Sigmoid colon (tissue), 7 donors: ENCODE results near the gene SLC15A4. TPM values are rescaled to one million over a fixed set of nuclear protein-coding genes. Genes with fewer than 3 reads are reported as not detected.

ENCODE experiments used
- DNase-seq: peaks from one replicate; pipeline ENCODE4 v3.0.0-alpha.2; 2019
- H3K27ac ChIP-seq, 4 donors: fragments of 200-600 bp; sonication (generic); one replicate each; pipeline ENCODE4 v1.5.1; 2016 to 2019; ENCODE audit warnings: mild to moderate bottlenecking in 1 of 4
- H3K27me3 ChIP-seq, 3 donors: fragments of 200-600 bp; sonication (generic); one replicate each; pipeline ENCODE4 v1.5.1; 2019; ENCODE audit warnings: mild to moderate bottlenecking in 1 of 3
- H3K36me3 ChIP-seq, 4 donors: fragments of 200-600 bp; sonication (generic); one replicate each; pipeline ENCODE4 v1.5.1; 2016 to 2019
- H3K4me1 ChIP-seq, 4 donors: fragments of 200-600 bp; sonication (generic); one replicate each; pipeline ENCODE4 v1.5.1; 2017 to 2019
- H3K4me3 ChIP-seq, 4 donors: fragments of 200-600 bp; sonication (generic); one replicate each; pipeline ENCODE4 v1.5.1; 2017 to 2019; ENCODE audit warnings: mild to moderate bottlenecking in 2 of 4, moderate library complexity in 1 of 4
- H3K9me3 ChIP-seq, 4 donors: fragments of 200-600 bp in 3 of 4; sonication (generic) in 3 of 4; one replicate each; pipeline versions ENCODE4 v1.5.1 to v1.6.1; 2013 to 2019
- EP300 ChIP-seq, 4 donors: sonication (generic); formaldehyde crosslinking; IDR thresholded peaks; one replicate each; pipeline ENCODE4 v1.6.1; 2017; ENCODE audit warnings: antibody characterized with exemption in 4 of 4
- POLR2A ChIP-seq, 2 donors: fragments of 450-650 bp; IDR thresholded peaks; one replicate each; pipeline ENCODE4 v1.6.1; 2016; ENCODE audit warnings: antibody characterized with exemption in 2 of 2, mild to moderate bottlenecking in 2 of 2, moderate library complexity in 2 of 2
- POLR2AphosphoS5 ChIP-seq, 4 donors: sonication (generic); formaldehyde crosslinking; IDR thresholded peaks; one replicate each; pipeline ENCODE4 v1.6.1; 2017; ENCODE audit warnings: antibody characterized with exemption in 4 of 4
- WGBS, 2 donors: extraction: QIAGEN DNeasy Blood & Tissue Kit; methylation state at CpG; one replicate each; pipeline ENCODE4 v1.1.7; 2013; 5-methylcytosine and 5-hydroxymethylcytosine counted together
- intact Hi-C: fragments of 100-400 bp; cut with DNase I; formaldehyde crosslinking; loops from one replicate; pipeline ENCODE4 v1.15.1; 2023
- polyA plus RNA-seq, 3 donors: library from polyadenylated mRNA; stranded (reverse); fragments of 200-250 nt; gene quantifications; one replicate each; pipeline ENCODE4 v1.2.3, GENCODE V29; 2013
- total RNA-seq, 4 donors: library from RNA; depleted of rRNA; stranded (reverse); fragments of >200 nt; gene quantifications; one replicate each; pipeline ENCODE4 v1.1.0, GENCODE V29; 2016
- TF ChIP-seq, protein P1 (sequence below), 4 experiments: fragments of 450-650 bp in 3 of 4; fragments of 200-600 bp in 1 of 4; IDR thresholded peaks; one replicate each; pipeline ENCODE4 v1.5.1; 2016 to 2019; ENCODE audit warnings: antibody characterized with exemption in 4 of 4, mild to moderate bottlenecking in 3 of 4, moderate library complexity in 2 of 4
- donor health status: healthy with polysubstance abuse.
- donor health status: Bipolar disorder and iron deficiency.
- donor health status: healthy.

SLC15A4 gene
- total and polyA plus RNA-seq, 7 donors, result 3.6 to 42.0 (median 19.4) TPM

DNA sequence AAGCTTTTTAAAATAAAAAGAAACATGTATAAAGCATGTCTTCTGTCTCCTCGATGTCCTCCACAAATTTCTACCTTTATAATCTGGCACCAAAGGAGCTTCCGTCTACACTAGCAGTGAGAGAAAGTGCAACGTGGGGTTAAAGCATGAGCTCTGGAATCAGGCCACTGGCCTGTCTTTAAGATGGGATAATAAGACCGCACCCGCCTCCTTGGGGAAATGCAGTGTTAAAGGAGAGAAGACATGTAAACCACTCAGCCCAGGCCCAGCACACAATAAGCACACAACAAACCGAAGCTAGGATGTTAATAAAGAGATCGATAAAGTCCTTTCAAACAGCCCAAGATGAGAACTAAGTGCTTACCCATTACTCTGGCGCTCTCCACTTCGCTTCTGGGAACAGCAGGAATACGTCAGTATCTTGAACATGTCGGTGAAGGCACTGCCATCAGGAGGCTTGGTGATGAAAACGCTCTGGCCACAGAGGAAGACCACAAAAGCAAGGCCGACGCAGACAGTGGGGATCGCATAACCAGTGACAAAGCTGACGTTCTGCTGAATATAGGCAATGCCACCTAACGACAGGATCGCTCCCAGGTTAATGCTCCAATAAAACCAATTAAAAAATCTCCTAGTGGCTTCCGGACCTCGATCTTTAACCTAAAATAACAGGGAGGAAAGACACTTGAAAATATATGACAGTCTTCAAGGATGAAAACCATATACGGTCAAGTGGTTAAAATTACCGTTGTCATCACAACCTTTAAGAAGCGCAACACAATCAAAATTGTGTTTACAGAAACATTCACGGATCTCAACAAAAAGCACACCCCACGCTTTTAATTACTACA, 9.1 kb downstream of the SLC15A4 start:
- TF ChIP-seq, protein P1, sequence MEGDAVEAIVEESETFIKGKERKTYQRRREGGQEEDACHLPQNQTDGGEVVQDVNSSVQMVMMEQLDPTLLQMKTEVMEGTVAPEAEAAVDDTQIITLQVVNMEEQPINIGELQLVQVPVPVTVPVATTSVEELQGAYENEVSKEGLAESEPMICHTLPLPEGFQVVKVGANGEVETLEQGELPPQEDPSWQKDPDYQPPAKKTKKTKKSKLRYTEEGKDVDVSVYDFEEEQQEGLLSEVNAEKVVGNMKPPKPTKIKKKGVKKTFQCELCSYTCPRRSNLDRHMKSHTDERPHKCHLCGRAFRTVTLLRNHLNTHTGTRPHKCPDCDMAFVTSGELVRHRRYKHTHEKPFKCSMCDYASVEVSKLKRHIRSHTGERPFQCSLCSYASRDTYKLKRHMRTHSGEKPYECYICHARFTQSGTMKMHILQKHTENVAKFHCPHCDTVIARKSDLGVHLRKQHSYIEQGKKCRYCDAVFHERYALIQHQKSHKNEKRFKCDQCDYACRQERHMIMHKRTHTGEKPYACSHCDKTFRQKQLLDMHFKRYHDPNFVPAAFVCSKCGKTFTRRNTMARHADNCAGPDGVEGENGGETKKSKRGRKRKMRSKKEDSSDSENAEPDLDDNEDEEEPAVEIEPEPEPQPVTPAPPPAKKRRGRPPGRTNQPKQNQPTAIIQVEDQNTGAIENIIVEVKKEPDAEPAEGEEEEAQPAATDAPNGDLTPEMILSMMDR (IDR thresholded peaks at IDR 0.05), result no peak
- TF ChIP-seq POLR2A (IDR thresholded peaks at IDR 0.05), result no peak
- no peak for TF ChIP-seq EP300 (IDR thresholded peaks at IDR 0.05)
- no peak for TF ChIP-seq POLR2AphosphoS5 (IDR thresholded peaks at IDR 0.05)
- 96% methylated on average over 25 of the region's 25 CpGs for WGBS, 2 donors
- H3K27ac ChIP-seq, result peak overlapping the region in 2 of 4 donors; percentile 20 to 79
- no peak overlapping the region for H3K4me3 ChIP-seq
- no peaks in the 10 kb centered on the region for H3K9me3 ChIP-seq
- H3K4me1 ChIP-seq, result peaks cover 0 to 84% (median 41%) of the 10 kb centered on the region in 4 donors
- intact Hi-C loops, result no loop called here
- DNase-seq, result peak; percentile 62
- H3K27me3 ChIP-seq, result no peaks in the 10 kb centered on the region
- no peaks in the 10 kb centered on the region for H3K36me3 ChIP-seq

DNA sequence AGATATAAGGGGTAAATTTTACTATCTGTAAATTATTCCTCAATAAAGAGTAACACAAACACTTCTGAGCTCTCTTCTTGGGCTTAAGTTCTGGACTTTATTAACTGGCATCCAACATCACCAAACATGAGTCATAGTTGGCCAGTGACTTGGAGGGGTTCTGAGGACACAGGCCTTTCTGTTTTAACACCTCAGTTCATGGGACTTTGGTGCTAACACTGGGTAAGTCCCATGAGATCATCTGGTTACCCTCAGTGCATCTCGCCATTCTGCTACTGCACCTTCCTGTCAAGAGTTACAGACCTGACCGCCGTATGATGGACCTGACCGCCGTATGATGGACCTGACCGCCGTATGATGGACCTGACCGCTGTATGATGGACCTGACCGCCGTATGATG, 9.9 kb downstream of the SLC15A4 start:
- intact Hi-C loops, result no loop called here
- H3K36me3 ChIP-seq, result peaks cover 0 to 4% (median 1%) of the 10 kb centered on the region in 4 donors
- H3K9me3 ChIP-seq, result no peaks in the 10 kb centered on the region
- WGBS, 2 donors, result 77 to 79% methylated on average over 10 of the region's 10 CpGs
- no peak overlapping the region for H3K4me3 ChIP-seq
- peaks cover 0 to 82% (median 38%) of the 10 kb centered on the region in 4 donors for H3K4me1 ChIP-seq
- TF ChIP-seq EP300 (IDR thresholded peaks at IDR 0.05) (no peak), POLR2AphosphoS5 (IDR thresholded peaks at IDR 0.05) (no peak), POLR2A (IDR thresholded peaks at IDR 0.05) (no peak)
- TF ChIP-seq, protein P1 (IDR thresholded peaks at IDR 0.05), result no peak
- peak; percentile 41 for DNase-seq
- H3K27ac ChIP-seq, result peak overlapping the region in 2 of 4 donors; percentile 20 to 79
- no peaks in the 10 kb centered on the region for H3K27me3 ChIP-seq

DNA sequence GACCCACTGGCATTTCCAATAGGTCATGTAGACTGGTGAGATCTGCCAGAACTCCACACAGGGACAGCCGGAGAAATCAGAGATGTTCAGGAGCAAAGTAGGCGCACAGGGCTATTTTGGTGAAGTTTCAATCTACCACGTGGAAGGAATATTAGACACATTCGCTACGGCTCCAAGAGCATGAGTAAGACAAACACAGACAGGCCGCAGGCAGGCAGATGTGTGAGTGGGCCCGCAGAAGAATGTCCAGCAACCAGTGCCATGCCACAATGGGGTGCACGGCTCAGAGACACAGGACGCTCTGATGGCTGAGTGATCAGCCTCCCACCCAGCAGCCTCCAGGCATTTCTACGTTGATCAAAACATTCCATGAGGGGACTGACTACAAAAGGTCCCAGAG, 10.4 kb downstream of the SLC15A4 start:
- H3K36me3 ChIP-seq, result peaks cover 0 to 9% (median 6%) of the 10 kb centered on the region in 4 donors
- peaks cover 0 to 77% (median 33%) of the 10 kb centered on the region in 4 donors for H3K4me1 ChIP-seq
- TF ChIP-seq EP300 (IDR thresholded peaks at IDR 0.05) (no peak), POLR2AphosphoS5 (IDR thresholded peaks at IDR 0.05) (no peak), POLR2A (IDR thresholded peaks at IDR 0.05) (no peak)
- TF ChIP-seq, protein P1 (IDR thresholded peaks at IDR 0.05), result no peak
- H3K4me3 ChIP-seq, result no peak overlapping the region
- no peaks in the 10 kb centered on the region for H3K27me3 ChIP-seq
- WGBS, 2 donors, result 95 to 96% methylated on average over 10 of the region's 10 CpGs
- no peaks in the 10 kb centered on the region for H3K9me3 ChIP-seq
- intact Hi-C loops, result no loop called here
- peak; percentile 29 for DNase-seq
- H3K27ac ChIP-seq, result peak overlapping the region in 1 of 4 donors; percentile 79

DNA sequence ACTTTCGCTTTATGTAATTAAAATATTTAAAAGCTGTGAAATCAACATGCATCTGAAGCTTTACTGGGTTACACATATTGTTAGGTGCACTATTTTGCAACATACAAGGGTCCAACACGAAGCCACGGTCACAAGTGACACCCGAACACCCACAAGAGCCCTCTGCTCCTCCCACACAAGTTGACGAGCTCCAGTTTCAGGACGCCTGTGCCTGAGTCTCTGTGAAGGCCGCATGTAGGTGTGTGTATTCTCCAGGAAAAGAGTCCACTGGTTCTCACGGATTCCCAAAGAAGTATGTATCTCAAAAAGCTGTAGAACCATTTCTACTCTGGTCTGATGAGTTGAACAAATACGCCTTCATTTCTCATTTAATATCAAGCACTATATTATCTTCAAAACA, 12.0 kb downstream of the SLC15A4 start:
- intact Hi-C loops, result no loop called here
- H3K4me3 ChIP-seq, result no peak overlapping the region
- peaks cover 0 to 62% (median 20%) of the 10 kb centered on the region in 4 donors for H3K4me1 ChIP-seq
- DNase-seq, result peak; percentile 20
- no peaks in the 10 kb centered on the region for H3K27me3 ChIP-seq
- H3K36me3 ChIP-seq, result peaks cover 11 to 24% (median 17%) of the 10 kb centered on the region in 4 donors
- H3K27ac ChIP-seq, result peak overlapping the region in 2 of 4 donors; percentile 53 to 79
- H3K9me3 ChIP-seq, result no peaks in the 10 kb centered on the region
- TF ChIP-seq POLR2AphosphoS5 (IDR thresholded peaks at IDR 0.05) (no peak), POLR2A (IDR thresholded peaks at IDR 0.05) (no peak), EP300 (IDR thresholded peaks at IDR 0.05) (no peak)
- TF ChIP-seq, protein P1 (IDR thresholded peaks at IDR 0.05), result no peak
- 82 to 91% methylated on average over 9 of the region's 9 CpGs for WGBS, 2 donors
